Activated CD4-positive, alpha-beta T cell treated with anti-CD3 and anti-CD28 coated beads, Interleukin-2, amount 50 U/mL, for 24 hours (primary cell): ENCODE data around the gene RALY.

Experiments used
- DNase-seq, 2 donors: peaks; one replicate each; pipeline ENCODE4 v3.0.0-alpha.2; 2020; ENCODE audit warnings: low read depth in 1 of 2, low spot score in 1 of 2

RALY gene

DNA sequence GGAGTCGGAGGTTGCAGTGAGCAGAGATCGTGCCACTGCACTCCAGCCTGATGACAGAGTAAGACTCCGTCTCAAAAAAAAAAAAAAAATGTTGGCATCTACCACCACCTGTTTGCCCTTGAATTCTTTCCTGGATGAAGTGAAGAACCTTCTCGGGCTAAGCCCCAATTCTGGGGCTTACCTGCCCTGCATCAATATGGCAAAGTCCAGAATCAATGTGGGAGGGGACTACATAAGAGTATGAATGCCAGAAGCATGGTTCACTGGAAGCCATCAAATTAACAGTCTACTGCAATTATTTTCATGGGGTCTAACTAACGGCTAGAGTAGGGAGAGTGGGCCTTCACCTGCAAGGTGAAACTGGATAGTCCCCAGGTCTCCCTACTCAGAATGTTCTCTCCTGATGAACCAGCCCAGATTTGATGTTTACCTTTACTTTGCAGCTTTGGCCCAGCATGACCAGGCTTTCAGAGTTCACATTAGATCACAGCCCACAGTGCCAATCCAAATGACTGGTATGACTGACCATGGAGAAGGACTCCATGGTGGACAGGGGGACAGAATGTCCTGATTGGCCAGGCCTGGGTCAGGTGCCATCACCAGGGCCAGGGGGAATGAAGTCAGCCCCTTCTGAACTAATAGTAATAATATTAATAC, 7.0 kb upstream of the RALY start:
- DNase-seq: no peak

- DNase-seq: no peak
Observed at GRCh38 chr20:33990075-33990474, 3.6 kb upstream of the RALY start.

DNA sequence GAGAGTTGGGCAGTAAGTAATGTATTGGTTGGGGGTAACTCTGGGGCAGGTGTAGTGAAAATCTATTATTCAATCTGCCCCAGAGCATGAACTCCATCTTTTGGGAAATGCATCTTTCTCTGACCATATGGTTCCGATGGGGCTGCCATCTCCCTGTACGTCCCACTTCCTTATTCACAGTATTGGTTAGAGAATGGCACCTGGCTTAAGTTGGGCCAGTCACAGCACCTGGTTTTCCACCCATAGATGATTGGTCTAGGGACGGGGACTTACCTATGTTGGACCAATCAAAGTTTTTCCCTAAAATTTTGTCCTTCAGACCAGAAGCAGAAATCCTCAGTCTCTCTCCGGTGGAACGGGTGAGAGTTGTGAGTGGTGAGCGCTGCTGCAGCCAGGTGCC, 2.2 kb upstream of the RALY start:
- DNase-seq: no peak

DNA sequence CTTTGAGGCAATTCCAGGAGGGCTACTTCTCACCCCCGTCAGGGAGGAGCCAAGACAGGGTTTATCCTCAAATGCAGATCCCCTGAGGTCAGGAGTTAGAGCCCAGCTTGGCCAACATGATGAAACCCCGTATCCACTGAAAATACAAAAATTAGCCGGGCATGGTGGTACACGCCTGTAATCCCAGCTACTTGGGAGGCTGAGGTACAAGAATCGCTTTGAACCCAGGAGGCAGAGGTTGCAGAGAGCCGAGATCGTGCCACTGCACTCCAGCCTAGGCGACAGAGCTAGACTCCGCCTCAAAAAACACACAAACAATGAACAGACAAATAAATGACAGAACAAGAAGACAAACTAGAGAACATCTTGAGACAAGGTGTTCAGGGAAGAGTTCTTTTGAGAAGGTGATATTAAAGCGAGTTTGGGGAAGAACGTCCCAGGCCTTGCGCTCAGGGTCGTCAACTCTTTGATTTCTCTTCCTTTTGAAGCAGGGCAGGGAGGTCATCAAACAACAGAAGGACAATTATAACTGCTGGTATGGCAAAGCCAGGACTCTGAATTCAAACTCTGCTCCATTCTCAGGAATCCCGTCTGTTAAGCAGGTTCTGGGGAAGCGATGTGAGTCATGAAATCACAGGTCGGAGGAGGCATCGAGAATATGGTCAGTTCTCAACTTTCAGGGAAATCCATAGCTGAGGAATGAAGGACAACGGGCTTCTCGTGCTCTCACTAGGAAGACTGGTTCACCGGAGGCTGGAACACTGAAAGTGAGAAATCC, 1.4 kb upstream of the RALY start:
- DNase-seq: peak in 1 of 2 donors; percentile 1

GRCh38 chr20:33992923-33993575, 662 bp upstream of the RALY start:
- peak; percentile 98 to 99 for DNase-seq

GRCh38 chr20:33994222-33994913, 657 bp downstream of the RALY start:
- DNase-seq: peak; percentile 56 to 65

DNA sequence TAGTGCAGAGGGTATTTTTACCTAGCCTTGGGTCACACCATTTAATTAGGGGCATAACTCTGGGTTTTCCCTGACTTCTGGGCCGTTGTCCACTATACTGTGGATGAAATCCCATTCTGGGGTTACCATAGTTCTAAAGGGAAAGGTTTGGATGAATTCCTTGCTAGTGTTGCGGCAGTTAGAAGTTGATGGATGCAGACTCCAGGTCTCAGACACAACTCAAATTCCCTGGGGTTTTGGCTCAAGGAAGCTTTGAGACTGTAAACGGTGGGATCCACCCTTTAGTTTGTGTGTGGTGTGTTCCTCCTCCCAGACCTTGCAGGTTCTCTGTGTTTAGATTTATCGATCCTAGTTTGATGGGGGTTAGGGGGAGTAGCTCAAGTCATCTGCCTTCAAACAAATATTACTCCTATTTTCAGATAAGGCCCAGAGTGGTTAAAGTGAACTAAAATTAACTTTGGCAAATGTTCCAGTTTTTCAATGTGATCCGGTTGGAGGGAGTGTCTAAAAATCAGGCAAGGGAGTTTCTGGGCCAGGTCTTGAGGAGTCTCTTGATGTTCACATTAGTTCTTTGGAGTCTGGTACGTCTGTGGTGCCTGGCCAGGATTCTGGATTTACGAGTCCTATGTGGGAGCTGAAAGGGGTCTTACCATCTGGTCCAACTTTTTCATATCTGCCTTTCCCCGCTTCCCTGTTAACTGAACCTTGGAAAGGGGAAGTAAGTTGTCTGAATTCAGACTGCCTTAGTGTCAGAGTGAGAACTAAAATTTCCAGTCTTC, 1.5 kb downstream of the RALY start:
- DNase-seq: no peak

GRCh38 chr20:33999025-33999649, 5.4 kb downstream of the RALY start:
- no peak for DNase-seq

- DNase-seq: no peak
Observed at GRCh38 chr20:34001378-34001777, 7.7 kb downstream of the RALY start.

- DNase-seq: no peak
Observed at GRCh38 chr20:34004227-34004626, 10.5 kb downstream of the RALY start.

GRCh38 chr20:34004790-34005457, 11.2 kb downstream of the RALY start:
- no peak for DNase-seq

- no peak for DNase-seq
Observed at GRCh38 chr20:34006619-34007018, 12.9 kb downstream of the RALY start.

DNA sequence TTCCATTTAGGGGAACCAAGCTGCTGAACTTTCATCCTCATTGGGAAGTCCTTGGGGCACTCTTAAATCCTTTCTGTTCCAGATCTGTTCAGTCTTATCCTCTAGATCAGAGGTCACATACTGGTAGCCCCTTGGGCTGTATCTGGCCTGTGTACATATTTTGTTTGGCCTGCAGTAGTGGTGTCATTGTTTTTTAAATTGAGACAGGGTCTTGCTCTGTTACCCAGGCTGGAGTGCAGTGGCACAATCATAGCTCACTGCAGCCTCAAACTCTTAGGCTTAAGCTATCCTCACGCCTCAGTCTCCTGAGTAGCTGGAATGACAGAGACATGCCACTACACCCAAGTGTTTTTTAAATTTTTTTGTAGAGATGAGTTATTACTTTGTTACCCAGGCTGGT, 14.8 kb downstream of the RALY start:
- DNase-seq: no peak

GRCh38 chr20:34010405-34010931, 16.8 kb downstream of the RALY start:
- DNase-seq: no peak

- DNase-seq: no peak
Observed at GRCh38 chr20:34011275-34011674, 17.6 kb downstream of the RALY start.

DNA sequence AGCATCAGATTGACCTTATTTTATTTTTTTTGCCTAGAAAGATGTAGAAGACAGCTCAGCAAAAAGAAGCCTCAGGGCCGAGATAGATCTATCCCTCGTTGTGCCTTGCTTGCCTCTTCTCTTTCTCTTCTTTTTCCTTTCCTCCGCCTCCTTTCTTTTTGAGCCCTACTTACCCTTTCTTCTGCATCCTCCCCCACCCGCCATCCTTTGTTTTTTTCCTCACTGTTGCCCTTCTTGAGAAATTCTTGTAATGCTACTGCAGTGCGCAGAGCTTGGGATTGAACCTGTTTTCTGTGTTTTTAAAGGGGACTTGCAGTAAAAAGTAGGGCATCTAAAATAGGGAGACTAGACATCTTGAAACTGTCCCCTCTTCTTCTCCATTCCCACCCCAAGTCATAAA, 18.6 kb downstream of the RALY start:
- no peak for DNase-seq

GRCh38 chr20:34012735-34013134, 19.0 kb downstream of the RALY start:
- DNase-seq: no peak

GRCh38 chr20:34013554-34013953, 19.8 kb downstream of the RALY start:
- no peak for DNase-seq

GRCh38 chr20:34014878-34015277, 21.2 kb downstream of the RALY start:
- no peak for DNase-seq
